GM20431 (cell line): ENCODE results near the gene MSANTD1.

Experiments
- in situ Hi-C: fragments of 300-500 bp; cut with MseI, MboI; formaldehyde crosslinking; loops from one replicate; pipeline ENCODE4 v1.15.0; 2020; ENCODE audit warnings: low sequenced_read_pairs; ENCODE audit not compliant: unreplicated experiment

MSANTD1 gene

GRCh38 chr4:3285558-3286334 lies 36.8 kb downstream of the MSANTD1 start:
- in situ Hi-C loops: no loop called here

- in situ Hi-C loops: no loop called here
Observed at GRCh38 chr4:3286335-3287175, 37.6 kb downstream of the MSANTD1 start.

- in situ Hi-C loops: no loop called here
Observed at GRCh38 chr4:3287271-3287971, 38.5 kb downstream of the MSANTD1 start.

- in situ Hi-C loops: no loop called here
Observed at GRCh38 chr4:3287972-3288570, 39.1 kb downstream of the MSANTD1 start.

GRCh38 chr4:3288571-3289094 lies 39.7 kb downstream of the MSANTD1 start:
- in situ Hi-C loops: no loop called here

- in situ Hi-C loops: no loop called here
Observed at GRCh38 chr4:3290476-3290875, 41.5 kb downstream of the MSANTD1 start.

- in situ Hi-C loops: no loop called here
Observed at GRCh38 chr4:3290889-3291321, 41.9 kb downstream of the MSANTD1 start.

GRCh38 chr4:3291411-3291968 lies 42.5 kb downstream of the MSANTD1 start:
- in situ Hi-C loops: no loop called here

GRCh38 chr4:3291969-3292570 lies 43.1 kb downstream of the MSANTD1 start:
- in situ Hi-C loops: no loop called here

GRCh38 chr4:3292571-3293400 lies 43.8 kb downstream of the MSANTD1 start, which contains the start of gene RGS12:
Gene RGS12, plus strand, starts transcription at chr4:3293021. Its CDS starts 23,150 bp downstream, at chr4:3316171.
- in situ Hi-C loops: no loop called here

GRCh38 chr4:3293401-3294391 lies 44.7 kb downstream of the MSANTD1 start:
- in situ Hi-C loops: no loop called here

GRCh38 chr4:3294401-3295241 lies 45.7 kb downstream of the MSANTD1 start:
- in situ Hi-C loops: no loop called here

GRCh38 chr4:3295837-3296624 lies 47.1 kb downstream of the MSANTD1 start:
- in situ Hi-C loops: no loop called here

GRCh38 chr4:3296651-3297050 lies 47.7 kb downstream of the MSANTD1 start:
- in situ Hi-C loops: no loop called here

- in situ Hi-C loops: no loop called here
Observed at GRCh38 chr4:3297066-3297859, 48.3 kb downstream of the MSANTD1 start.
